Glutamatergic neuron (in vitro differentiated cells): ENCODE measurements around the gene ZNF140. TPM values are rescaled to one million over a fixed set of nuclear protein-coding genes. Genes with fewer than 3 reads are reported as not detected.
A peak's percentile ranks its signal among the peaks of the same experiment; 100 is the strongest.

ENCODE experiments used
- DNase-seq: peaks from one replicate; pipeline ENCODE4 v3.0.0; 2022
- H3K27ac Mint-ChIP-seq: one replicate; pipeline ENCODE4 v1.8.0; 2020; ENCODE audit warnings: mild to moderate bottlenecking, mixed read lengths, inconsistent platforms; ENCODE audit not compliant: unreplicated experiment
- H3K27me3 Mint-ChIP-seq: one replicate; pipeline ENCODE4 v1.8.0; 2020; ENCODE audit warnings: mild to moderate bottlenecking, moderate library complexity, mixed read lengths, inconsistent platforms; ENCODE audit not compliant: unreplicated experiment
- H3K36me3 Mint-ChIP-seq: one replicate; pipeline ENCODE4 v1.8.0; 2020; ENCODE audit warnings: mild to moderate bottlenecking, mixed read lengths, inconsistent platforms; ENCODE audit not compliant: unreplicated experiment
- H3K4me1 Mint-ChIP-seq: one replicate; pipeline ENCODE4 v1.8.0; 2020; ENCODE audit warnings: mild to moderate bottlenecking, low read depth, mixed read lengths, inconsistent platforms; ENCODE audit not compliant: unreplicated experiment
- H3K4me3 Mint-ChIP-seq: one replicate; pipeline ENCODE4 v1.8.0; 2020; ENCODE audit warnings: mild to moderate bottlenecking, mixed read lengths, inconsistent platforms; ENCODE audit not compliant: unreplicated experiment
- H3K9me3 Mint-ChIP-seq: one replicate; pipeline ENCODE4 v1.8.0; 2020; ENCODE audit warnings: mild to moderate bottlenecking, moderate library complexity, mixed read lengths, inconsistent platforms; ENCODE audit not compliant: unreplicated experiment
- total RNA-seq: library from RNA; stranded (reverse); fragmentation: NEBNext Ultra II Directional; extraction: Animal tissue kit (Norgen Biotek cat#: 25700); gene quantifications from one replicate; pipeline ENCODE4 v1.2.1, GENCODE V29; 2021; ENCODE audit not compliant: unreplicated experiment
- TF ChIP-seq, protein P1 (sequence below): fragments of 200-600 bp; sonication (generic); IDR thresholded peaks from one replicate; pipeline ENCODE4 v1.5.0; 2021; ENCODE audit not compliant: partially characterized antibody, unreplicated experiment

ZNF140 gene
- total RNA-seq, 1 donor from 2014 or later: 32.3 TPM

DNA sequence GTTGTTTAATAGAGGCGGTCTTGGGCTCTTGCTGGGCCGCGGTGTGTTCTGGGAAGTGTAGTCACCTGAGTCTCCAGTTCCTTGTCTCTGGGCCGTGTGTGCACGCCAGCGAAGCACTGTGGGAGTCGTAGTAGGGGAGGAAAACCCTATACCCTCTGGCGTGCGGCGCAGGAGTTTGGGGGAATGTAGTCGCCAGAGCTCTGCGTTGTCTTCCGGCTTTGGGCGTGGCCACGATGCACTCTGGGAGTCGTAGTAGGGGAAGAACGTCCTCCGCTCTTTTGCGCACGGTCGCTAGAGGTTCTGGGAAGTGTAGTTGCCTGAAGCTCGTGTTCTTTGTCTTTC is 726 bp upstream of the ZNF140 start:
- peaks cover 5% of the 10 kb centered on the region for H3K27me3 Mint-ChIP-seq
- DNase-seq: peak; percentile 97
- peaks cover 38% of the 10 kb centered on the region for H3K9me3 Mint-ChIP-seq
- peaks cover 4% of the 10 kb centered on the region for H3K4me1 Mint-ChIP-seq
- H3K4me3 Mint-ChIP-seq: no peak overlapping the region
- H3K36me3 Mint-ChIP-seq: peaks cover 43% of the 10 kb centered on the region
- TF ChIP-seq, protein P1, sequence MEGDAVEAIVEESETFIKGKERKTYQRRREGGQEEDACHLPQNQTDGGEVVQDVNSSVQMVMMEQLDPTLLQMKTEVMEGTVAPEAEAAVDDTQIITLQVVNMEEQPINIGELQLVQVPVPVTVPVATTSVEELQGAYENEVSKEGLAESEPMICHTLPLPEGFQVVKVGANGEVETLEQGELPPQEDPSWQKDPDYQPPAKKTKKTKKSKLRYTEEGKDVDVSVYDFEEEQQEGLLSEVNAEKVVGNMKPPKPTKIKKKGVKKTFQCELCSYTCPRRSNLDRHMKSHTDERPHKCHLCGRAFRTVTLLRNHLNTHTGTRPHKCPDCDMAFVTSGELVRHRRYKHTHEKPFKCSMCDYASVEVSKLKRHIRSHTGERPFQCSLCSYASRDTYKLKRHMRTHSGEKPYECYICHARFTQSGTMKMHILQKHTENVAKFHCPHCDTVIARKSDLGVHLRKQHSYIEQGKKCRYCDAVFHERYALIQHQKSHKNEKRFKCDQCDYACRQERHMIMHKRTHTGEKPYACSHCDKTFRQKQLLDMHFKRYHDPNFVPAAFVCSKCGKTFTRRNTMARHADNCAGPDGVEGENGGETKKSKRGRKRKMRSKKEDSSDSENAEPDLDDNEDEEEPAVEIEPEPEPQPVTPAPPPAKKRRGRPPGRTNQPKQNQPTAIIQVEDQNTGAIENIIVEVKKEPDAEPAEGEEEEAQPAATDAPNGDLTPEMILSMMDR: no peak
- no peak overlapping the region for H3K27ac Mint-ChIP-seq

DNA sequence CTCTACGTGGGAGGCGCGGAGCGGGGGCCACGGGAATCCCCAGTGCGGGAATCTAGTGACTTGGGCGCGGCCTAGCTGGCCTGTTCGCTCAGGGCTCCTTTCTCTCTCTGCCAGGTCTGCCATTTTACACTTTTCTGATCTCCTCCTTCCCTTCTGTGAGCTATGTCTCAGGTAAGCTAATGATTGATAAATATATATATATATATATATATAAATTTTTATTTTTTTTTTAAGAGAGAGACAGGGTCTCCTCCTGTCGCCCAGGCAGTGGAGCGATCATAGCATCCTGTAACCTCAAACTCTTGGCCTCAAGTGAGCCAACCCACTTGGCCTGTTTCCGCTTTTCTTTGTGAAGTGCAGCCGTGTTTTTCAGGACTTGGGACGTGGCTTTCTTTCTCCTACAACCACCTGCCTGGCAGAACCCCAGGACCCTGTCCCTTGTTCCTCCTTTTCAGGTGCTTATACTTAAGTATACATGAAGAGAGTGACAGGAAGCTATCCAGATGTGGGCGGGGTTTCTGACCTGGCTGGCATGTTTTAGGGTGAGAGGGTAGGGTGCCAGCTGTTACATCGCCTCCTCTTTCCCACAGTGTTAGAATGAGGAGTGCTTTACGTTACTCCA is 547 bp downstream of the ZNF140 start:
- no peak for DNase-seq
- H3K9me3 Mint-ChIP-seq: peaks cover 36% of the 10 kb centered on the region
- no peak overlapping the region for H3K27ac Mint-ChIP-seq
- peaks cover 55% of the 10 kb centered on the region for H3K36me3 Mint-ChIP-seq
- TF ChIP-seq, protein P1: no peak
- H3K27me3 Mint-ChIP-seq: peaks cover 5% of the 10 kb centered on the region
- H3K4me1 Mint-ChIP-seq: peaks cover 4% of the 10 kb centered on the region
- H3K4me3 Mint-ChIP-seq: no peak overlapping the region

DNA sequence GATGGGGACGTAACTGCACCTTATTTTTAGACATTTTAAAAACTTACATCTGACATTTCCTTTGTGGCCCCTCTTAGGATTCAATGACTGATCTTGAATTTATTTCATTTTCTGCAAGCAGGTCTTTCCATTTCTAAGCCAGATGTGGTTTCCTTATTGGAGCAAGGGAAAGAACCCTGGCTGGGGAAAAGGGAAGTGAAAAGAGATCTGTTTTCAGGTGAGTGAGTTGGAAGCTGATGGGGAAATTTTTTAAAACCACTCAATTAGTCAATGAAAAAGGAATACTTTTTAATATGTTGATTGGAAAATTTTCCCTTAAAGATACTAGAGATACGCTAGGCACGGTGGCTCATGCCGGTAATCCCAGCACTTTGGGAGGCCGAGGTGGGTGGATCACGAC is 2.6 kb downstream of the ZNF140 start:
- no peak for DNase-seq
- H3K9me3 Mint-ChIP-seq: peaks cover 32% of the 10 kb centered on the region
- H3K4me3 Mint-ChIP-seq: no peak overlapping the region
- peaks cover 59% of the 10 kb centered on the region for H3K36me3 Mint-ChIP-seq
- peaks cover 4% of the 10 kb centered on the region for H3K4me1 Mint-ChIP-seq
- peak overlapping the region; percentile 23 for H3K27ac Mint-ChIP-seq
- TF ChIP-seq, protein P1: no peak
- H3K27me3 Mint-ChIP-seq: peaks cover 5% of the 10 kb centered on the region

DNA sequence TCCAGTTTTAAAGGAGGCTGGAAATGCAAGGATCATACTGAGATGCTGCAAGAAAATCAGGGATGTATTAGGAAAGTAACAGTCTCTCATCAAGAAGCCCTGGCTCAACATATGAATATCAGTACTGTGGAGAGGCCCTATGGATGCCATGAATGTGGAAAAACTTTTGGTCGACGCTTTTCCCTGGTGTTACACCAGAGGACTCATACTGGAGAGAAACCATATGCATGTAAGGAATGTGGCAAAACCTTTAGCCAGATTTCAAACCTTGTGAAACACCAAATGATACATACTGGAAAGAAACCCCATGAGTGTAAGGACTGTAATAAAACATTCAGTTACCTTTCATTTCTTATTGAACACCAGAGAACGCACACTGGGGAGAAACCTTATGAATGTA is 24.9 kb downstream of the ZNF140 start:
- peaks cover 46% of the 10 kb centered on the region for H3K9me3 Mint-ChIP-seq
- H3K27me3 Mint-ChIP-seq: peaks cover 8% of the 10 kb centered on the region
- H3K36me3 Mint-ChIP-seq: peaks cover 92% of the 10 kb centered on the region
- TF ChIP-seq, protein P1: no peak
- H3K4me3 Mint-ChIP-seq: no peak overlapping the region
- H3K27ac Mint-ChIP-seq: no peak overlapping the region
- no peak for DNase-seq
- H3K4me1 Mint-ChIP-seq: no peaks in the 10 kb centered on the region

DNA sequence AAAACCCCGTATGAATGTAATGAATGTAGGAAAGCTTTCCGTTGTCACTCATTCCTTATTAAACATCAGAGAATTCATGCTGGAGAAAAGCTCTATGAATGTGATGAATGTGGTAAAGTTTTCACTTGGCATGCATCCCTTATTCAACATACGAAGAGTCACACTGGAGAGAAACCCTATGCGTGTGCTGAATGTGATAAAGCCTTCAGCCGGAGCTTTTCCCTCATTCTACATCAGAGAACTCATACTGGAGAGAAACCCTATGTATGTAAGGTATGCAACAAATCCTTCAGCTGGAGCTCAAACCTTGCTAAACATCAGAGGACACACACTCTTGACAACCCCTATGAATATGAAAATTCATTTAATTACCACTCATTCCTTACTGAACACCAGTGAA is 25.5 kb downstream of the ZNF140 start:
- no peak for DNase-seq
- TF ChIP-seq, protein P1: no peak
- Mint-ChIP-seq H3K4me1 (no peaks in the 10 kb centered on the region), H3K36me3 (peaks cover 90% of the 10 kb centered on the region), H3K27ac (no peak overlapping the region), H3K4me3 (no peak overlapping the region), H3K9me3 (peaks cover 45% of the 10 kb centered on the region), H3K27me3 (peaks cover 8% of the 10 kb centered on the region)
